Ectodermal cell (in vitro differentiated cells): ENCODE data around the gene ADARB2.
"Not testable (repeated sequence)": the region's sequence is repeated elsewhere in the genome, so short reads cannot be mapped to it uniquely, and the experiment has no call there.

Experiments
- H3K27ac ChIP-seq: 2 replicates; pipeline ENCODE4 v1.7.0; 2013; ENCODE audit warnings: mild to moderate bottlenecking, low read depth, low read length; ENCODE audit not compliant: insufficient read depth, poor library complexity, severe bottlenecking
- H3K27me3 ChIP-seq: 2 replicates; pipeline ENCODE4 v1.7.0; 2013; ENCODE audit warnings: mild to moderate bottlenecking, low read length; ENCODE audit not compliant: insufficient read depth, control insufficient read depth, poor library complexity, severe bottlenecking
- H3K36me3 ChIP-seq: one replicate; pipeline ENCODE4 v1.7.0; 2013; ENCODE audit warnings: low read length; ENCODE audit not compliant: control insufficient read depth, insufficient read depth
- H3K4me1 ChIP-seq: one replicate; pipeline ENCODE4 v1.7.0; 2013; ENCODE audit warnings: low read length; ENCODE audit not compliant: control insufficient read depth, insufficient read depth
- H3K4me3 ChIP-seq: 2 replicates; pipeline ENCODE4 v1.7.0; 2013; ENCODE audit warnings: low read depth, low read length, control low read depth; ENCODE audit not compliant: insufficient read depth
- H3K9me3 ChIP-seq: 2 replicates; pipeline ENCODE4 v1.7.0; 2013; ENCODE audit warnings: mild to moderate bottlenecking, low read length, moderate library complexity; ENCODE audit not compliant: control insufficient read depth
- WGBS, 2 experiments: methylation state at CpG; one replicate each; pipeline ENCODE4 v1.1.7; 2013; ENCODE audit warnings: missing lambda C conversion rate in 2 of 2; 5-methylcytosine and 5-hydroxymethylcytosine counted together

ADARB2 gene

GRCh38 chr10:1398626-1399410, 338.5 kb downstream of the ADARB2 start:
- H3K4me3 ChIP-seq, result no peak overlapping the region
- peaks cover 17% of the 10 kb centered on the region for H3K4me1 ChIP-seq
- H3K36me3 ChIP-seq, result no peaks in the 10 kb centered on the region
- no peaks in the 10 kb centered on the region for H3K9me3 ChIP-seq
- WGBS, 2 experiments, result 95% methylated on average over 18 to 19 of the region's 19 CpGs
- no peaks in the 10 kb centered on the region for H3K27me3 ChIP-seq
- H3K27ac ChIP-seq, result no peak overlapping the region

GRCh38 chr10:1398116-1398515, 339.2 kb downstream of the ADARB2 start:
- not testable (repeated sequence) for H3K27ac ChIP-seq, H3K27me3 ChIP-seq, H3K9me3 ChIP-seq, H3K36me3 ChIP-seq, H3K4me3 ChIP-seq
- peaks cover 17% of the 10 kb centered on the region for H3K4me1 ChIP-seq
- WGBS, 2 experiments, result 92 to 93% methylated on average over 15 of the region's 15 CpGs

DNA sequence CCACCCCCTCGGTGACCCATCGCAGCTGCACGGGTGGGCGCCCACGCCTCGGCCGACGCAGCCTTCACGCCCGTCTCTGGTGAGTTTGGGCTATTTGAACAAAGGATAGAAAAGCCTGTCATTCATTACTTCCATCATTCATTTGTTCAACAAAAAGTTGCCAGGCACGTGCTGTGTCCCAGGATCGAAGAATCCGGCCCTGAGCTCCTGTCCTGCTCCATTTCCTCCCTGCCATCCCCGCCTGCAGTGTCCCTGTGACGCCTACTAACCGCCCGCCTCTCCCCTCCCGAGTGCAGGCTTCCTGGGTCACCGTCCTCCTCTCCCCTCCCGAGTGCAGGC, 341.1 kb downstream of the ADARB2 start:
- Histone ChIP-seq H3K27me3 (no peaks in the 10 kb centered on the region), H3K4me3 (no peak overlapping the region)
- 89 to 90% methylated on average over 20 of the region's 20 CpGs for WGBS, 2 experiments

DNA sequence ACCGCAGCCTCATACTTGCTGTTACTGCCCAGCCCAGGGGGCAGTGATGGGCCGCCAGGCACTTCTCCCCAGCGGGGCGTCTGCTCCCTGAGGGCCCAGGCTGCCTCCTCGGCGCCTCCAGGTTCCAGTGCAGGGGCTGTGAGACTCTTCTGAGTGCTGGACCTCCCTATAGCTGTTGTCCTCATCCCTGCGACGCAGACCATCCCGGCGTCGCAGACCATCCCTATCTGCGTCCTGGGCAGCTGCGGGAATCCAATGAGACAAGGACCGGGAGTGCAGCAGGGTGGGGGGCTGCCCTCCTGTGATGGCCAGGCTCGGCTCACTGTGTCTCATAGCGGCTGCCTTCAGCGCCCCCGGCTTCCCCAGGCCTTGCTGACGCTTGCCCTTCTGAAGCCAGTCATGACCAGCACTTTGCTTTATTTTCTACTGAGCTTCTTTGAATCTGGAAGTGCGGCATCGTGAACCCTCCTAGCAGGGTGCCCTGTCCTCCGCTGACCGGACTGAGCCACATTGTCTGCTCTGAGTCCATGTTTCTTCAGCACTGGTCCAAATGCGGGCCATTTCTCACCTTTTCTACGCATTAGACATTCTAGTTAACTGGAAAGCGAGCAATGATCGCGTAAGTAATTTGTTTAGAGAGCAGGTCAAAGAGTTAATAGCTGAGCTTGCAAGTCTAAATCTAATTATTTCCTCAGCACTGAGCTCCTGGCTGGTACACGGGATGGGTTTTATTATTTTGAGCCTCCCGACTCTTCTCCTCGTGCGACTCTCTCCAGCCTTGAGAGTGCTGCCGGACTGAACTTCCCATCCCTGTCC, 341.6 kb downstream of the ADARB2 start:
- Histone ChIP-seq H3K27me3 (no peaks in the 10 kb centered on the region), H3K27ac (no peak overlapping the region), H3K4me1 (peaks cover 10% of the 10 kb centered on the region), H3K4me3 (no peak overlapping the region), H3K9me3 (no peaks in the 10 kb centered on the region), H3K36me3 (no peaks in the 10 kb centered on the region)
- 93% methylated on average over 33 of the region's 33 CpGs for WGBS, 2 experiments

More for the DNA sequence above, 341.1 kb downstream of the ADARB2 start:
- Histone ChIP-seq H3K36me3 (no peaks in the 10 kb centered on the region), H3K27ac (no peak overlapping the region), H3K9me3 (no peaks in the 10 kb centered on the region), H3K4me1 (peaks cover 15% of the 10 kb centered on the region)

- Histone ChIP-seq H3K4me3 (no peak overlapping the region), H3K36me3 (no peaks in the 10 kb centered on the region), H3K4me1 (peaks cover 6% of the 10 kb centered on the region), H3K9me3 (no peaks in the 10 kb centered on the region), H3K27ac (no peak overlapping the region), H3K27me3 (no peaks in the 10 kb centered on the region)
- WGBS, 2 experiments, result 91 to 94% methylated on average over 11 of the region's 11 CpGs
Measured at GRCh38 chr10:1395025-1395480, 342.3 kb downstream of the ADARB2 start.

DNA sequence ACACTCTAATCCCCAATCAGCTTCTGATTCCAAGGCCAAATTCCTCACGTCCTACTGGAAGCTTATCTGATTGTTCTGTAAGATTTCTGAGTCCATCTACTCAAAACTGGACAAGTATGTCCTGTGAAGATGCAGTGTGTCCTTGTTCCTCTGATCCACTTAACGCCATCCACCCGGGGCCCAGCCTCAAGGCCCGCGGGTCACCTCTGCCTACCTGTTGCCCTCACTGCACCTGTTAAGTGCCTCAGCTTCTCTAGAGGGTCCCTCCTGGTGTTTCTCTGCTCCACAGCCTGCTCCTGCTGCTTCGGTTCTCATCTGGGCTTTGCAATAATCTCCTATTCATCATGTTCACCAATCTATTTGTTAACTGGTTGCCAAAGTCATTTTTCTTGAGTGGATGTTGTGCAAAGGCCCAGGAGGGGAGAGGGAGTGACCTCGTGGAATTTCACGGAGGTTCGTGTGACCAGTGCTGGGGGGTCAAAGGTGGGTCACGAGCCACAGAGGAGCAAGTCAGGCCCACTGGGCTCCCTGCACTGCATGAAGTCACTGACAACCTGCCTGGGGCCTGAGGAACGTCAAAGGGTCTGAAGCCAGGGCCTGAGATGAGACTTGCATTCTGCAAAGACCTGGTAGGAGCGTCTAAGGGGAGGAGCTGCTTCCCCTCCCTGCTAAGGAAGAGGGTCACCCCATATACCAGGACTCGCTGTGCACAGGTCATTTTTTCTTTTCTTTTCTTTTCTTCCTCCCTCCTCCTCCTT, 343.0 kb downstream of the ADARB2 start:
- WGBS, 2 experiments, result 93 to 94% methylated on average over 13 of the region's 13 CpGs
- Histone ChIP-seq H3K36me3 (no peaks in the 10 kb centered on the region), H3K27me3 (no peaks in the 10 kb centered on the region), H3K4me3 (no peak overlapping the region), H3K4me1 (peaks cover 2% of the 10 kb centered on the region), H3K27ac (no peak overlapping the region), H3K9me3 (no peaks in the 10 kb centered on the region)

- Histone ChIP-seq H3K9me3 (peaks cover 3% of the 10 kb centered on the region), H3K27ac (no peak overlapping the region), H3K36me3 (no peaks in the 10 kb centered on the region), H3K4me3 (no peak overlapping the region), H3K27me3 (no peaks in the 10 kb centered on the region), H3K4me1 (no peaks in the 10 kb centered on the region)
- WGBS, 2 experiments, result 95 to 97% methylated on average over 8 of the region's 8 CpGs
Measured at GRCh38 chr10:1393481-1393880, 343.8 kb downstream of the ADARB2 start.

- 86 to 95% methylated on average over 4 of the region's 4 CpGs for WGBS, 2 experiments
Measured at GRCh38 chr10:1392127-1392526, 345.2 kb downstream of the ADARB2 start.

GRCh38 chr10:1390200-1390599, 347.1 kb downstream of the ADARB2 start:
- Histone ChIP-seq H3K27ac (no peak overlapping the region), H3K4me3 (no peak overlapping the region), H3K4me1 (no peaks in the 10 kb centered on the region), H3K9me3 (peaks cover 3% of the 10 kb centered on the region), H3K36me3 (no peaks in the 10 kb centered on the region), H3K27me3 (no peaks in the 10 kb centered on the region)
- 77 to 90% methylated on average over 2 to 3 of the region's 3 CpGs for WGBS, 2 experiments

More at GRCh38 chr10:1392127-1392526, 345.2 kb downstream of the ADARB2 start:
- H3K36me3 ChIP-seq, result no peaks in the 10 kb centered on the region
- H3K9me3 ChIP-seq, result peaks cover 3% of the 10 kb centered on the region
- no peak overlapping the region for H3K27ac ChIP-seq
- no peaks in the 10 kb centered on the region for H3K4me1 ChIP-seq
- H3K27me3 ChIP-seq, result no peaks in the 10 kb centered on the region
- no peak overlapping the region for H3K4me3 ChIP-seq

- Histone ChIP-seq H3K27me3 (no peaks in the 10 kb centered on the region), H3K9me3 (peaks cover under 1% of the 10 kb centered on the region), H3K4me3 (no peak overlapping the region), H3K36me3 (no peaks in the 10 kb centered on the region), H3K27ac (no peak overlapping the region), H3K4me1 (no peaks in the 10 kb centered on the region)
- 91 to 95% methylated on average over 5 of the region's 5 CpGs for WGBS, 2 experiments
Measured at GRCh38 chr10:1384026-1384425, 353.3 kb downstream of the ADARB2 start.
